OCI-LY7 (cell line): ENCODE measurements around the gene SLC66A1.

Source experiments
- CTCF ChIP-seq: fragments of 200-600 bp; sonication (generic); conservative IDR thresholded peaks from 2 replicates; pipeline ENCODE4 v1.5.1; 2014; ENCODE audit warnings: mild to moderate bottlenecking, antibody characterized with exemption, low read length, moderate library complexity, mixed read lengths
- EZH2phosphoT487 ChIP-seq: fragments of 200-600 bp; sonication (generic); IDR thresholded peaks from 2 replicates; pipeline ENCODE4 v1.6.1; 2018; ENCODE audit warnings: low read depth, borderline replicate concordance, mild to moderate bottlenecking, mixed run types, antibody characterized with exemption, low read length, moderate library complexity, mixed read lengths

GRCh38 chr1:19262744-19263143, 49.4 kb upstream of the SLC66A1 start:
- TF ChIP-seq CTCF (no peak), EZH2phosphoT487 (no peak)
